ENCODE measurements around the gene ZNF414. TPM values are rescaled to one million over a fixed set of nuclear protein-coding genes. Genes with fewer than 3 reads are reported as not detected.

The ZNF414 gene
- total and polyA plus RNA-seq, 2 experiments from 2014 or later: 1.8 to 13.0 TPM

GRCh38 chr19:8537099-8537498 is 23.1 kb upstream of the ZNF414 start:
- H3F3A ChIP-seq (ENCODE audit: insufficient read depth): no peaks in the 10 kb centered on the region; the same call in 1 of the 2 replicates
- H3K4me1 ChIP-seq (ENCODE audit: insufficient read depth): peaks cover 6% of the 10 kb centered on the region
- in situ Hi-C loops (cut with MboI): no loop called here
- no peak overlapping the region for H3K27ac ChIP-seq
- no peak overlapping the region for H3K4me2 ChIP-seq (ENCODE audit: unreplicated experiment)
- WGBS, 2 experiments (ENCODE audit: low coverage in 1 of 2, low lambda C conversion rate in 2 of 2, missing lambda C conversion rate in 2 of 2): 86 to 90% methylated on average over 3 of the region's 3 CpGs
- no peak overlapping the region for H3K4me3 ChIP-seq
- no peaks in the 10 kb centered on the region for H3K79me2 ChIP-seq (ENCODE audit: insufficient read depth)
- DNase-seq: no peak
- no peaks in the 10 kb centered on the region for H4K20me1 ChIP-seq (ENCODE audit: insufficient read depth)
- no peaks in the 10 kb centered on the region for H3K27me3 ChIP-seq (replicated peaks; ENCODE audit: insufficient read depth)
- no peak for TF ChIP-seq EZH2phosphoT487 (IDR thresholded peaks at IDR 0.05; ENCODE audit: insufficient read depth, low read depth)
- no peak overlapping the region for H2AFZ ChIP-seq
- no peaks in the 10 kb centered on the region for H3K9me2 ChIP-seq (ENCODE audit: insufficient read depth)
- no peak overlapping the region for H3K9ac ChIP-seq
- no peaks in the 10 kb centered on the region for H3K36me3 ChIP-seq (ENCODE audit: low read depth)
- no peaks in the 10 kb centered on the region for H3K9me3 ChIP-seq (ENCODE audit: low read depth)

- Histone ChIP-seq H3K4me1 (ENCODE audit: insufficient read depth) (peaks cover 6% of the 10 kb centered on the region), H3K4me2 (ENCODE audit: unreplicated experiment) (no peak overlapping the region), H3K79me2 (ENCODE audit: insufficient read depth) (no peaks in the 10 kb centered on the region), H3F3A (ENCODE audit: insufficient read depth) (no peaks in the 10 kb centered on the region; the same call in 1 of the 2 replicates), H3K36me3 (ENCODE audit: low read depth) (no peaks in the 10 kb centered on the region), H3K27ac (no peak overlapping the region), H4K20me1 (ENCODE audit: insufficient read depth) (no peaks in the 10 kb centered on the region), H2AFZ (no peak overlapping the region), H3K27me3 (replicated peaks; ENCODE audit: insufficient read depth) (no peaks in the 10 kb centered on the region), H3K4me3 (no peak overlapping the region), H3K9ac (no peak overlapping the region), H3K9me3 (ENCODE audit: low read depth) (no peaks in the 10 kb centered on the region), H3K9me2 (ENCODE audit: insufficient read depth) (no peaks in the 10 kb centered on the region)
- 75 to 78% methylated on average over 18 to 22 of the region's 22 CpGs for WGBS, 2 experiments (ENCODE audit: low coverage in 1 of 2, low lambda C conversion rate in 2 of 2, missing lambda C conversion rate in 2 of 2)
- no peak for TF ChIP-seq EZH2 (IDR thresholded peaks at IDR 0.05; ENCODE audit: insufficient read depth, poor library complexity, severe bottlenecking)
- no peak for TF ChIP-seq EZH2phosphoT487 (IDR thresholded peaks at IDR 0.05; ENCODE audit: insufficient read depth, low read depth)
- no peak for DNase-seq
- in situ Hi-C loops (cut with MboI): no loop called here
Observed at GRCh38 chr19:8536282-8536681, 22.3 kb upstream of the ZNF414 start.

GRCh38 chr19:8532225-8532624 is 18.3 kb upstream of the ZNF414 start:
- no peak overlapping the region for H3K4me3 ChIP-seq
- no peak overlapping the region for H3K9ac ChIP-seq
- no peak for TF ChIP-seq EZH2 (IDR thresholded peaks at IDR 0.05; ENCODE audit: insufficient read depth, poor library complexity, severe bottlenecking)
- TF ChIP-seq EZH2phosphoT487 (IDR thresholded peaks at IDR 0.05; ENCODE audit: insufficient read depth, low read depth): no peak
- no peak overlapping the region for H2AFZ ChIP-seq
- no peak overlapping the region for H3K4me2 ChIP-seq (ENCODE audit: unreplicated experiment)
- no peak overlapping the region for H3K27ac ChIP-seq
- no peaks in the 10 kb centered on the region for H3K36me3 ChIP-seq (ENCODE audit: low read depth)
- no peaks in the 10 kb centered on the region for H3K4me1 ChIP-seq (ENCODE audit: insufficient read depth)
- WGBS, 2 experiments (ENCODE audit: low coverage in 1 of 2, low lambda C conversion rate in 2 of 2, missing lambda C conversion rate in 2 of 2): 84 to 89% methylated on average over 2 of the region's 2 CpGs
- in situ Hi-C loops (cut with MboI): no loop called here
- H3F3A ChIP-seq (ENCODE audit: insufficient read depth): no peaks in the 10 kb centered on the region
- no peaks in the 10 kb centered on the region for H3K27me3 ChIP-seq (replicated peaks; ENCODE audit: insufficient read depth)
- no peak for DNase-seq
- peaks cover 5% of the 10 kb centered on the region; the same call in 1 of the 2 replicates for H3K79me2 ChIP-seq (ENCODE audit: insufficient read depth)
- H4K20me1 ChIP-seq (ENCODE audit: insufficient read depth): 0 out of 2 replicates have a peak, but pooled peaks cover 7% of the 10 kb centered on the region
- no peaks in the 10 kb centered on the region for H3K9me2 ChIP-seq (ENCODE audit: insufficient read depth)
- no peaks in the 10 kb centered on the region for H3K9me3 ChIP-seq (ENCODE audit: low read depth)

- Histone ChIP-seq H3K79me2 (ENCODE audit: insufficient read depth) (peaks cover 12% of the 10 kb centered on the region; the same call in 1 of the 2 replicates), H4K20me1 (ENCODE audit: insufficient read depth) (0 out of 2 replicates have a peak, but pooled peaks cover 7% of the 10 kb centered on the region), H3K9me3 (ENCODE audit: low read depth) (no peaks in the 10 kb centered on the region), H3K36me3 (ENCODE audit: low read depth) (no peaks in the 10 kb centered on the region), H3K4me2 (ENCODE audit: unreplicated experiment) (no peak overlapping the region), H3K27ac (no peak overlapping the region), H3F3A (ENCODE audit: insufficient read depth) (no peaks in the 10 kb centered on the region), H3K27me3 (replicated peaks; ENCODE audit: insufficient read depth) (no peaks in the 10 kb centered on the region), H3K9ac (no peak overlapping the region), H3K4me3 (no peak overlapping the region), H3K9me2 (ENCODE audit: insufficient read depth) (no peaks in the 10 kb centered on the region), H3K4me1 (ENCODE audit: insufficient read depth) (no peaks in the 10 kb centered on the region), H2AFZ (no peak overlapping the region)
- TF ChIP-seq EZH2phosphoT487 (IDR thresholded peaks at IDR 0.05; ENCODE audit: insufficient read depth, low read depth) (no peak), EZH2 (IDR thresholded peaks at IDR 0.05; ENCODE audit: insufficient read depth, poor library complexity, severe bottlenecking) (no peak)
- DNase-seq: no peak
- 56 to 57% methylated on average over 7 of the region's 7 CpGs for WGBS, 2 experiments (ENCODE audit: low coverage in 1 of 2, low lambda C conversion rate in 2 of 2, missing lambda C conversion rate in 2 of 2)
- in situ Hi-C loops (cut with MboI): no loop called here
Observed at GRCh38 chr19:8531470-8531869, 17.5 kb upstream of the ZNF414 start.
